IgD-negative memory B cell (primary cell): ENCODE data around the gene GPR139. TPM values are rescaled to one million over a fixed set of nuclear protein-coding genes. Genes with fewer than 3 reads are reported as not detected.

Experiments used
- H3K27ac Mint-ChIP-seq, 3 donors: one replicate each; pipeline ENCODE4 v1.8.0; 2020 to 2022; ENCODE audit warnings: mild to moderate bottlenecking in 3 of 3, mixed read lengths in 3 of 3, moderate library complexity in 1 of 3
- H3K27me3 Mint-ChIP-seq: one replicate; pipeline ENCODE4 v1.8.0; 2021; ENCODE audit warnings: mixed read lengths
- H3K36me3 Mint-ChIP-seq: one replicate; pipeline ENCODE4 v1.8.0; 2020; ENCODE audit warnings: mild to moderate bottlenecking, mixed read lengths
- H3K4me1 Mint-ChIP-seq, 3 donors: one replicate each; pipeline ENCODE4 v1.8.0; 2020 to 2022; ENCODE audit warnings: mixed read lengths in 3 of 3, mild to moderate bottlenecking in 1 of 3
- H3K4me3 Mint-ChIP-seq, 4 donors: one replicate each; pipeline ENCODE4 v1.8.0; 2020 to 2022; ENCODE audit warnings: mild to moderate bottlenecking in 4 of 4, mixed read lengths in 4 of 4, moderate library complexity in 3 of 4
- H3K9me3 Mint-ChIP-seq, 3 donors: one replicate each; pipeline ENCODE4 v1.8.0; 2020 to 2021; ENCODE audit warnings: mixed read lengths in 3 of 3, mild to moderate bottlenecking in 1 of 3
- polyA plus RNA-seq: library from polyadenylated mRNA; unstranded; fragments of 300-500 nt; fragmentation: Illumina TruSeq; gene quantifications from one replicate; pipeline ENCODE4 v1.2.3, GENCODE V29; 2021

Gene GPR139
- polyA plus RNA-seq, 1 donor from 2014 or later, result not detected

GRCh38 chr16:20029611-20030010 lies 44.1 kb downstream of the GPR139 start:
- peaks cover 0 to 6% (median 1%) of the 10 kb centered on the region in 3 donors for H3K9me3 Mint-ChIP-seq
- no peak overlapping the region for H3K4me3 Mint-ChIP-seq
- H3K4me1 Mint-ChIP-seq, result no peaks in the 10 kb centered on the region
- no peaks in the 10 kb centered on the region for H3K27me3 Mint-ChIP-seq
- no peaks in the 10 kb centered on the region for H3K36me3 Mint-ChIP-seq
- H3K27ac Mint-ChIP-seq, result peak overlapping the region in 1 of 3 donors; percentile 20

DNA sequence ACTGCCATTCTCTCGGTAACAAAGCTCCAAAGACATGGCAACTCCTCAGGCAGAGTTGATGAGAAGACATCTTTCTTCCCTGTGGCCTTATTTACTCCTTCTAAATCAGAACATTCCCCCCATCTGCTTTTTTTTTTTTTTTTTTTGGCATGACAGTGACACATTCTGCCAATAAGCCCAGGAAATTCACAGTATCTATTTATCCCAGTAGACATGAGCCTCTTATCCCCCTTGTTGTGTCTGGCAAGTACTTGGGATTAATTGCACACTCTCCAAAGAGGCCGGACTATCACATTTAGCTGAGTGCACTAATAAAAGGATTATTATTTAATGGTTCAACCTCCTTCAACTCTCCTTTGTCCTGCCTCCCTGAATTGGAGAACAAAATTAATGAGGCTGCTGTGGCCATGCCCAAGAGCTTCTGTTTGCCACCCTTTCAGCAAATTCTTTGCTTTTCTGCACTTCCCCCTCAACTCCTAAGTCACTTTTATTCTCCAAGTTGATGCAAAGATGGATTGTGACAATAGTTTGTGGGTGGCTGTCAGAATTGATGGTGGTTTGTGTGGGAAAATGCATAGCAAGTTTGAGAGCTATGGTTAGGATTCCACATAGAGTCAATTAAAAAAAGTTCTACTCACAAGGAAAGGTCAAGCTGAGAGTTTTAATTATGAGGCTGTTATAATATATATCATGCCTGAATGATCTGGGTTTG lies 47.2 kb downstream of the GPR139 start:
- H3K27me3 Mint-ChIP-seq, result no peaks in the 10 kb centered on the region
- H3K9me3 Mint-ChIP-seq, result peaks cover 2 to 8% (median 8%) of the 10 kb centered on the region in 3 donors
- no peaks in the 10 kb centered on the region for H3K4me1 Mint-ChIP-seq
- no peak overlapping the region for H3K27ac Mint-ChIP-seq
- H3K36me3 Mint-ChIP-seq, result no peaks in the 10 kb centered on the region
- no peak overlapping the region for H3K4me3 Mint-ChIP-seq

- H3K4me3 Mint-ChIP-seq, result no peak overlapping the region
- H3K9me3 Mint-ChIP-seq, result peaks cover 2 to 8% (median 8%) of the 10 kb centered on the region in 3 donors
- H3K4me1 Mint-ChIP-seq, result no peaks in the 10 kb centered on the region
- no peak overlapping the region for H3K27ac Mint-ChIP-seq
- no peaks in the 10 kb centered on the region for H3K36me3 Mint-ChIP-seq
- no peaks in the 10 kb centered on the region for H3K27me3 Mint-ChIP-seq
Observed at GRCh38 chr16:20023190-20023589, 50.5 kb downstream of the GPR139 start.

- H3K4me3 Mint-ChIP-seq, result no peak overlapping the region
Observed at GRCh38 chr16:20020976-20021375, 52.7 kb downstream of the GPR139 start.

DNA sequence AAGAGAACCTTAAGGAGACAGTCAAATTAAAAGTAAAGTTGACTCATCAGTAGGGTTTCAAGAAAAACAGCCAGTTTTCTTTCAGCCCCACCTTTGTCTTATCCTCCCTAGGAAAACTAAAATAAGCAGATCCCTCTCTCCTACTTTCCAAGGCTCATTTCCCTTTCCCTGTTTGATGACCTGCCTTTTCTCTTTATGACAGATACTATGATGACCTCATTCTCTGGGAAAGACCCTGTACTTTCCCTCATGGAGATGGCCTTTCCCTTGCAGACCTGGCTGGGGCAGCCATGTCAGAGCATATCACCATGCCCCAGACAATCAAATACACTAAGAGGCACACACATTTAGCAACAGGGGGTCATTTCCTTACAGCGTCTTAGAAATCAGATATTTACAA lies 53.6 kb downstream of the GPR139 start:
- no peaks in the 10 kb centered on the region for H3K4me1 Mint-ChIP-seq
- peaks cover 2 to 8% (median 7%) of the 10 kb centered on the region in 3 donors for H3K9me3 Mint-ChIP-seq

More at GRCh38 chr16:20020976-20021375, 52.7 kb downstream of the GPR139 start:
- Mint-ChIP-seq H3K27ac (no peak overlapping the region), H3K36me3 (peaks cover 1% of the 10 kb centered on the region), H3K9me3 (peaks cover 2 to 8% (median 7%) of the 10 kb centered on the region in 3 donors), H3K27me3 (no peaks in the 10 kb centered on the region), H3K4me1 (no peaks in the 10 kb centered on the region)

GRCh38 chr16:20016234-20016633 lies 57.5 kb downstream of the GPR139 start:
- H3K27ac Mint-ChIP-seq, result no peak overlapping the region
- H3K36me3 Mint-ChIP-seq, result peaks cover 1% of the 10 kb centered on the region
- no peaks in the 10 kb centered on the region for H3K27me3 Mint-ChIP-seq
- no peaks in the 10 kb centered on the region for H3K4me1 Mint-ChIP-seq
- no peak overlapping the region for H3K4me3 Mint-ChIP-seq
- H3K9me3 Mint-ChIP-seq, result no peaks in the 10 kb centered on the region

More for the DNA sequence above, 53.6 kb downstream of the GPR139 start:
- Mint-ChIP-seq H3K27ac (no peak overlapping the region), H3K27me3 (no peaks in the 10 kb centered on the region), H3K36me3 (peaks cover 1% of the 10 kb centered on the region), H3K4me3 (no peak overlapping the region)

DNA sequence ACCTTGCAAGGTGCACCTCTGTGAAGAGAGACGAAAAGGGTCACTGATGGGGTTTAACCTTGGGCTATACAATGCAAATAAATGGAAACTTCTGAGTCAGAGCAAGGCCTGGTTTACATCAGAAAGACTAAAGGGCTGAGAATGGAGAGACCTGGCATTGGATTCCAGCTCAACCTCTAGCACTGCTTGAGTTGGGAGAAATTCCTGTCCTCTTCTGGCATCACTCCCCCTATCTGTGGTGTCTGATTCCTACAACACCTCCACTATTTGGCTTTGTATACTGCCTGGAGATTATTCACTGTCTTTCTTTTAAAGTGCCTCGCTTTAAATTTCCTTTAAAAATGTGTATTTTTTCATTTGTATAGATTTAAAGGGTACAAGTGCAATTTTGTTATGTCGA lies 68.8 kb downstream of the GPR139 start:
- Mint-ChIP-seq H3K4me3 (no peak overlapping the region), H3K27ac (no peak overlapping the region), H3K27me3 (no peaks in the 10 kb centered on the region), H3K36me3 (peaks cover 2% of the 10 kb centered on the region), H3K4me1 (no peaks in the 10 kb centered on the region), H3K9me3 (peaks cover 2 to 4% (median 3%) of the 10 kb centered on the region in 3 donors)

- Mint-ChIP-seq H3K4me1 (no peaks in the 10 kb centered on the region), H3K36me3 (peaks cover 2% of the 10 kb centered on the region), H3K27ac (no peak overlapping the region), H3K27me3 (no peaks in the 10 kb centered on the region), H3K9me3 (peaks cover 2 to 4% (median 3%) of the 10 kb centered on the region in 3 donors), H3K4me3 (no peak overlapping the region)
Observed at GRCh38 chr16:20002936-20003335, 70.8 kb downstream of the GPR139 start.

- no peaks in the 10 kb centered on the region for H3K4me1 Mint-ChIP-seq
- no peaks in the 10 kb centered on the region for H3K27me3 Mint-ChIP-seq
- H3K4me3 Mint-ChIP-seq, result no peak overlapping the region
- no peaks in the 10 kb centered on the region for H3K36me3 Mint-ChIP-seq
- H3K9me3 Mint-ChIP-seq, result peaks cover 0 to 4% (median 3%) of the 10 kb centered on the region in 3 donors
- H3K27ac Mint-ChIP-seq, result peak overlapping the region in 1 of 3 donors; percentile 74
Observed at GRCh38 chr16:20001856-20002707, 71.6 kb downstream of the GPR139 start.

DNA sequence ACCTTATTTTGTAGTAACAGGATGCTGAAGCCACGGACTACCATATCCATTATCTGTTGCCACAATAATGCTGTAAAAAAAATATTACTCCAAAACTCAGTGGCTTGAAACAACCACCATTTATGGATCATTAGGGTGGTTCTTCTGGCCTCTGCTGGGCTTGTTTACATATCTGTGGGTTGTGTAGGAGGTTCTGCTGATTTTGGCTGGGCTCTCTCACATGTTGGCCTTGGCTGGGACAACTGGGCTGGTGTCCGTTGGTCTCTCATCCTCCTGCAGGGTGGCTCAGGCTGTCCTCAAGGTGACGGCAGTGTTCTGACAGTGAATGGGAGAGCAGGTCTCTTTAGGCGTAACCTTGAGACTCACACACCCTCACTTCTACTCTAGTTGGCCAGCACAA lies 76.0 kb downstream of the GPR139 start:
- H3K4me1 Mint-ChIP-seq, result no peaks in the 10 kb centered on the region
- no peaks in the 10 kb centered on the region for H3K36me3 Mint-ChIP-seq
- no peak overlapping the region for H3K4me3 Mint-ChIP-seq
- H3K27ac Mint-ChIP-seq, result no peak overlapping the region
- peaks cover 2% of the 10 kb centered on the region for H3K27me3 Mint-ChIP-seq
- H3K9me3 Mint-ChIP-seq, result peaks cover 0 to 1% (median 0%) of the 10 kb centered on the region in 3 donors

DNA sequence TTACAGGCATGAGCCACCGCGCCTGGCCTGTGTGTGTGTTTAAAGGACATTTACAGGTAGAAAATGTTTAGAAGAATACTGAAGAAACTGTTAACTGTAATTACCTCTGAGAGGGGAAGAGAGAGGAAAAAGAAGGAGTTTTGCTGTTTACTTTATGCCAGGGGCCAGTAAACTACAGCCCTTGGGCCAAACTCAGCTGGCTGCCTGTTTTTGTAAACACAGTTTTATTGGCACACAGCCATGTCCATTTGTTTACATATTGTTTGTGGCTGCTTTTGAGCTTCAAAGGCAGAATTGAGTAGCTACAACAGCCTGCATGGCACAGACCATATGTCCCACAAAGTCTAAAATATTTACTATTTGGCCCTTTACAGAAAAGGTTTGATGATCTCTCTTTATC lies 76.4 kb downstream of the GPR139 start:
- Mint-ChIP-seq H3K9me3 (peaks cover 0 to 1% (median 0%) of the 10 kb centered on the region in 3 donors), H3K36me3 (no peaks in the 10 kb centered on the region), H3K4me3 (no peak overlapping the region), H3K27ac (no peak overlapping the region), H3K27me3 (peaks cover 2% of the 10 kb centered on the region), H3K4me1 (no peaks in the 10 kb centered on the region)

- Mint-ChIP-seq H3K36me3 (peaks cover 3% of the 10 kb centered on the region), H3K27ac (no peak overlapping the region), H3K27me3 (peaks cover 5% of the 10 kb centered on the region), H3K4me3 (no peak overlapping the region), H3K9me3 (peaks cover 0 to 2% (median 0%) of the 10 kb centered on the region in 3 donors), H3K4me1 (peaks cover 0 to 1% (median 0%) of the 10 kb centered on the region in 3 donors)
Observed at GRCh38 chr16:19994466-19995170, 79.1 kb downstream of the GPR139 start.

DNA sequence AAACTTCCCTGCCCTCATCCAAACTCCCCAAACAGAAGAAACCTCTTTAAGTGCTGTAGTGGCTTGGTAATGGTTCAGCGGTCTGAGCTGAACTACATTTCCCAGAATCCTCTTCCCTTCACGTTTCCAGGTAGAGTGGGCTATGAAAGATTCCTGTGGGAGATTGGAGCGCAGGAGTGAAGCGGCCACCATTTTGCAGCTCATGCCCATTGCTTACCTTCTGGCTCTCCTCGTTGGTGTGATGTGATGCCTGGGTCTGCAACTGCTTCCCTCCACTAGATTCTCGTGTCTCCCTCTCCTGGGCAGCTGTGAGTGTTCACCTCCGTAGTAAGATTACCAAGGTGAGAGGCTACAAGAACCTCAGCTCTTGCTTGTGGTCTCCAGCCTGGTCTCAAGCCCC lies 82.1 kb downstream of the GPR139 start:
- Mint-ChIP-seq H3K36me3 (peaks cover 3% of the 10 kb centered on the region), H3K27me3 (peaks cover 5% of the 10 kb centered on the region), H3K27ac (no peak overlapping the region), H3K4me1 (peaks cover 0 to 3% (median 0%) of the 10 kb centered on the region in 3 donors), H3K4me3 (no peak overlapping the region), H3K9me3 (peaks cover 0 to 5% (median 4%) of the 10 kb centered on the region in 3 donors)

DNA sequence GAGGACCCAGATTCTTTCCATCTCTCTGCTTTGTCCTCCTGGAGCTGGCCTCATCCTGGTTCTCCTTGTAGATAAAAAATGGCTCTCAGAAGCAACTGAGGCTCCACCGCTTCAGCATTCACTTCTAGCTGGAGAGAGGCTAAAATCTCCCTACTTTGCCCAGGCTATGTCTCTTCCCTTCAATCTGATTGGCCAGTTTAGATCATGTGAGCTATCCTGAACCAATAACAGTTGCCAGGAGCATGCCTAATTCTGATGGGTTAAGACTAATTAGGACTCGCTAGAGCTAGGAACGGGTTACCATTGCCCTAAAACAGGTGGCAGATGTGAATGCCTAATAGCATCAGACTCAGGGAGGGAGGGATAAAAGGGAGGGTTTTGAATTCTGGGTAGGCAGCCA lies 89.6 kb downstream of the GPR139 start:
- Mint-ChIP-seq H3K27ac (no peak overlapping the region), H3K27me3 (peaks cover 2% of the 10 kb centered on the region), H3K4me3 (no peak overlapping the region), H3K9me3 (peaks cover 3 to 12% (median 3%) of the 10 kb centered on the region in 3 donors), H3K4me1 (no peaks in the 10 kb centered on the region), H3K36me3 (no peaks in the 10 kb centered on the region)
